ENCODE measurements around the gene PAQR3.

DNA sequence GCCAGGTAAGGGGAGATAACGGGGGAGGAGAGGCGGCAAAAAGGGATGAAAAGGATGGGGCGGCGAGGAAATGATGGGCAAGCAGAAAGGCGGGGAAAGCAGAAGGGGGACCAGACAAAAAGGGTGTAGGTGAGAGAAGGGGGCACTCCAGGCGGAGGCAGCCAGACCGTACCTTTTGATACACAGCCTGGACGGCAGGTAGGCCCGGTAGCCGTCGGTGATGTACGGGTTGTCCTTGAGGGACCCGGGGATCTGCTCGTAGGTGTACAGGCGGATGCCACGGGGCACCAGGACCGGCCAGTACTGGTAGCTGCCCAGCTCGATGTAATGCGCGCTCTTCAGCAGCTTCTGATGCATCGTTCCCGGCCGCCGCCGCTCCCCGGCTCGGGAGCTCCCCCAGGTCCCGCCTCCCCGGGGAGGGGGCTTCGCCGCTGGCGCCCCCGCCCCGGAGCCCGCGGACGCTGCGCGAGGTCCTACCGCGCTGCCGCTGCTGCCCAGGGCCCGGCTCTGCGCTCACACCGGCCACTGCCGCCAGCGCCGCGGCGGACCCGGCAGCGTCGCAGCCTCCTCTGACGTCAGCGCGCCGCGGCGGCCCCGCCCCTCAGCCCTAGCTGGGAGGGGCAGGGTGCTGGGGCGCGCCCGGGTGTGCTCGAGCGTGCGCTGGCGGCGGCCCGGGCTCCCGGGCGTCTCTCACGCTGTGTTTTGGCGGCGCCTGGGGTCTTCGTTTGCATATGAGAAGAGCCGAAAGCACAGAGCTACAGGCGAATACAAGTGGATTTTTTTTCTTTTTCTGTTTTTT is at the start of gene PAQR3:
- TF ChIP-seq POLR2A (IDR thresholded peaks at IDR 0.05) = peak in 3 of 4 donors; percentile 79 to 91 (median 84)
- TF ChIP-seq, protein P1, sequence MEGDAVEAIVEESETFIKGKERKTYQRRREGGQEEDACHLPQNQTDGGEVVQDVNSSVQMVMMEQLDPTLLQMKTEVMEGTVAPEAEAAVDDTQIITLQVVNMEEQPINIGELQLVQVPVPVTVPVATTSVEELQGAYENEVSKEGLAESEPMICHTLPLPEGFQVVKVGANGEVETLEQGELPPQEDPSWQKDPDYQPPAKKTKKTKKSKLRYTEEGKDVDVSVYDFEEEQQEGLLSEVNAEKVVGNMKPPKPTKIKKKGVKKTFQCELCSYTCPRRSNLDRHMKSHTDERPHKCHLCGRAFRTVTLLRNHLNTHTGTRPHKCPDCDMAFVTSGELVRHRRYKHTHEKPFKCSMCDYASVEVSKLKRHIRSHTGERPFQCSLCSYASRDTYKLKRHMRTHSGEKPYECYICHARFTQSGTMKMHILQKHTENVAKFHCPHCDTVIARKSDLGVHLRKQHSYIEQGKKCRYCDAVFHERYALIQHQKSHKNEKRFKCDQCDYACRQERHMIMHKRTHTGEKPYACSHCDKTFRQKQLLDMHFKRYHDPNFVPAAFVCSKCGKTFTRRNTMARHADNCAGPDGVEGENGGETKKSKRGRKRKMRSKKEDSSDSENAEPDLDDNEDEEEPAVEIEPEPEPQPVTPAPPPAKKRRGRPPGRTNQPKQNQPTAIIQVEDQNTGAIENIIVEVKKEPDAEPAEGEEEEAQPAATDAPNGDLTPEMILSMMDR (IDR thresholded peaks at IDR 0.05) = peak in 1 of 6 experiments; percentile 9
